Measurements from ENCODE around the gene NUP210.

Gene NUP210

DNA sequence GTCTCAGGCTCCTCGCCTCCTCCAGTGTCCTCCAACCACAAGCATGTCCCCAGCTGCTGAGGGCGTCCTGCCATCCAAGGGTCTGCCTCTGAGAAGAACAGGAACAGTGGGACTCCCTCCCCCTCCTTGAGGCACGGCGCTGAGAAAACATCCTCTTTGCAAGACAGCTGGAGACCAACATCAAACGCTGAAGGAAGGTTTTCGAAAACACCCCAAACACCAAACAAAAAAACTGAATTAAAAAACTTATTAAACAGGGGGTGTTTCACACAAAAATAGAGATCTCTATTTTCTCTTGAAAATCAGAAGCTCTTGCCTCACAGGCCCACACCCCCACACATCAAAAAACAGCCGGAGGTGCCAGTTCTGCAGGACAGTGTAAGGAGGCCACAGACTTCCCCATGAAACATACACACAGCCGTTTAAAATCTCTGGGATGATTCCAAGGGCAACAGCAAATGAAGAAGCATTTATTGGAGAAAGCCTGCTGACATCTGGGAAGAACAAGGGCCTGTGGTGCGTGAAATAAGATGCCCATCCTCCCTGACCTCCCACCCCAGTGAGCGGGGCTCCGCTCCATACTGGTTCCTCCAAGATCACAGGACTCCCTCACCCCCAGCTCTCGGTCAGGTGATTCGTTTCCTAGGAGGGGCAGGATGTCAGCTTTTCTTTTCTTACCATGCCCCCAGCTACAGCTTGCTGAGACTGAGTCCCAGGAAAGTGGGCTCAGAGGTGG is 71.3 kb downstream of the NUP210 start:
- DNase-seq (ENCODE audit: low read depth in 2 of 2): no peak

DNA sequence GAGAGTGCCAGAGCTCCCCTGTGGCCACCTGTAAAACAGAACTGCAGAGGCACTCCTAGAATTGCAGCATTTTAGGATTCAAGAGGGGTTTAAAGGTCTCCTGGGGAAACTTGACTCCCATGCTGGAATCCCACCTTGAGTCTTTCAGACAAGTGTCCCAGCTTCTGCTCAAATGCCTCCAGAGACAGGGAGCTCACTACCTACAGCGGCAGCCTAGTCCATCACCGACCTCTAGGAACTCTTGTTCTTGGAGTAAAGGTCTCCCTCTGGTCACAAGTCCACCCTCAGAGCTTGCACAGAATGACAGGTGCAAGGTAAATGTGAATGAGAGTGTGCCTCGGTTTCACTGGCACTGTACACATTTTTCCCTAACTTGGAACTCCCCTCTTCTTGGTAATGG is 72.0 kb downstream of the NUP210 start:
- DNase-seq (ENCODE audit: low read depth in 2 of 2): no peak

DNA sequence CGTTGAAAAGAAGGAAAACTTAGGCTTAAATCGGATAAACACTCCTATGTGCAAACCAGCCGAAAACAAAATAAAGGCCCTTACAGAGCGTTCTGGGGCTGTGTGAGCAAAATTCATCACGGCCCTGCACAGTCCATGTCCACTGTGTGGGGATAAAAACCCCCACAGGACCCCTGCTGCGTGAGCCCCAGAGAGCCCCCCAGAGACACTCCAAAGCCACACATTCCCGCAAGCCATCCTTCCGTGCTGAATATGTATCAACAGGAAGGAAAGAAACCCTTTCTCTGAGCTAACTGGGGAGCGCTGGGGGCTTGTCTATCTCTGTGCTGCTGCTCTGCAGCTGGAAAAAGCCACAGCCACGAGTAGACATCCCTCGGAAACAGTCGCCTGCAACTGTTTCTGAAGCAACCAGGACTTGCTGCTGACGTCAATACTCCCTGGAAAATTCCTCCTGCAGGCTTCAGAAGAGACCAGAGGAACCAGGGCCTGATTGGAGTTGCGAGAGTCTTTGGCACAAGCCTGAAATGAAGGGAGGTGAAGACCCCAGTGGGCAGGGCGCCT is 72.7 kb downstream of the NUP210 start:
- no peak for DNase-seq (ENCODE audit: low read depth in 2 of 2)

DNA sequence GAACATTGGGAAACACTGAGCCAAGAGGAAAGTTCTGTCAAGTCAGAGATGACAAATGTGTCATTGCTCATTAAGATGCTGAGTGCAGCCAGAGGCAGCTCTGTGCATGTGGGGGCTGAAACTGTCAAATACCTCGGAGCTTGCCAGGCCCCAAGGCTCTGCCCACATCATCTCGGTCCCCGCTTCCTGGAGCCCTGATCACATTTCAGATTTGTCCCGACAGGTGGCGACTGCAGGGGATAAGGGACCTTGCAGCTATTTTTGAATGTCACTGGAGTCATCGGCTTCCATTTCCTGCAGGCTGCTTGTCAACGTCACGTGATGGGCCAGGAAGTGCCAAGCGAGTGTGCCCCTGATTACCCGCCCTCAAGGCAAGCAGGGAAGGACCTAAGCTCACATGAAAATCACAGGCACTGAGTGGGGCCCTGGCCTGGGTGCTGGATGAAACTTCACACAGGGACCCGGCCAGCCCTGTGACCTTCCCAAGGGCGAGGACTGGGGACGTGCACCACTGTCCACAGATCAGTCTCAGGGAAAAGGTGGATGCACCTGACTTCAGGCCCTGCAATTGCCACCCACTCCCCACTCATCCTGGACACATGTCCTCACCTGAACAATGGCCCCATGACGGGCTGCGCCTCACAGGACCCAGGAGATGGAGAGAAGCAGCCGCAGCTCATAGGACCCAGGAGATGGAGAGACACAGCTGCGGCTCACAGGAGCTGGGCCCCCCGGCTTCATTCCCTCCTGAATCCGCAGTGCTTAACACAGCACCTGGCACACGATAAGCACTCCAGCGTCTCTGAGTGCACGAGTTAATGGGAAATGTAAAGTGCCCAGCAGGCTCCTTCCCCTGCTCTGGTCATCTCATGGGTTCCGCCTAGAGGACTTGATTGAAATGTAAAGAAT is 73.4 kb downstream of the NUP210 start:
- DNase-seq (ENCODE audit: low read depth in 2 of 2): peak; percentile 37 to 53

DNA sequence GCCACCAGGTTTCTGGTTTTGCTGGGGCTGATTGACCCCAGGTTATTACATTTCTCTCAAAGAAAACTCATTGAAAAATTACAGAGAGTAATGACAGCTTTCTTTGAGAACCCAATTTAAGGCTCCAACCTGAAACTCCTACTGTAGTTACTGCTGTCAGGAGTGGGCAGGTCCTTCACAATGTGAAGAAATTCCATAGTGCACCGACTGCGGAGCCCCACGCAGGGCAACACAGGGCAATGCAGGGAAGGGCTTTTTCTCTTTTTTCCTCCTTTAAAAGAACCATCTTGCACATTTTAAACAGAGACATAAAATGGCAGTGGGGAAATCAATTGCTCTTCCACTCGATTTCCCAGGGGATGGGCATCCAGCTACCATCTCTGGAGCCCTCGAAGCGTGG is 74.3 kb downstream of the NUP210 start:
- no peak for DNase-seq (ENCODE audit: low read depth in 2 of 2)

DNA sequence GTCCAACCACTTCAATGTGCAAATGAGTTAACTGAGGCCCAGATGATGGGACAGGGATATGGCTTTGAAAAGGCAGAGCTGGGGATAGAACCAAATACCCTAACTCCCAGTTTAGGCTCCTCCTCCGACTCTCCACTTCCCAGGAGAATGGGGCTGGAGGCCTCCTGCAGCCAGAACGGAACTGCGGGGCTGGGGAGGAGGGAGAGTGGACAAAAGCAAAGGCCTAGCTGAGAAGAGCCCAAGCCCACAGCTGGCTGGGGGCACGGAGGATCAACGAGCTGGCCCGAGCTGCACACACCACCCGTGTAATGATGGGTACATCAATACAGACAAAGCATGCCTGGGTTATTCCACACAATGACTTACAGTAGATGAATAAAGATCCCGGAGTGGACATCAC is 74.8 kb downstream of the NUP210 start:
- DNase-seq (ENCODE audit: low read depth in 2 of 2): no peak

DNA sequence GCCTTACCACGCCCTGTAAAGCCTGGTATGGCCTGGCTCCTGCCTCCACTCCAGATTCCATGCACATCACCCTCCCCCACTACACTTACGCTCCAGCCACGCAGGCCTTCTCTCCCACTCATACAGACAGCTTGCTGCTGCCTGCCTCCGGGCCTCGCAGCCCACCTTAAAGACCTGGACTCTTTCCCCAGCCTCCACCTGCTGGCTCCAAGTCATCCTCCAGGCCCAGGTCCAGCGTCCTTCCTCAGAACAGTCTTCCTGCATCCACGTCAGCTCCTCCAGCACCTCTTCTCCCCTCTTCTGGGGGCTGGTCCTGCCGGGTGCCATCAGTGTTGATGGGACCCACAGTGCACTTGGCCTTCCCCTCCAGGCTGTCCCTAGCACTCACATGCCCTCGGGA is 75.5 kb downstream of the NUP210 start:
- DNase-seq (ENCODE audit: low read depth in 2 of 2): no peak

DNA sequence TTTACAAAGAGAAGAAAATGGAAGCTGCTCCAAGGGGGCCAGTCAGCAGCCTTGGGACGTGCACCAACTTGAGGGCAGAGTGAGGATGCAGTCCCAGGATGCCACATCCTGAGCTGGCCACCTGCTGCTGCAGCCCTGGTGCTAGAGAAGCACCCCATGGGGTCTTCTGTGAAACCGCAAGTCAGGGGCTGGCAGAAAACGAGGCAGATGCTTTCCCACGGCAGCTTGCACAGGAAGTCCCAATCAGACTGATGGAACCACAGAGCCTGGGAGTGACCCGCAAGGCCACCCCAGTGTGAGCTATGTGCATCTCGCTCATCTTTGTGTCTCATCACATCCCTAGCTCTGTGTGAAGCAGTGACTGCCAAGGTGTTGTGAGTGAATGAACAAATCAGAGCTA is 76.5 kb downstream of the NUP210 start:
- DNase-seq (ENCODE audit: low read depth in 2 of 2): no peak

DNA sequence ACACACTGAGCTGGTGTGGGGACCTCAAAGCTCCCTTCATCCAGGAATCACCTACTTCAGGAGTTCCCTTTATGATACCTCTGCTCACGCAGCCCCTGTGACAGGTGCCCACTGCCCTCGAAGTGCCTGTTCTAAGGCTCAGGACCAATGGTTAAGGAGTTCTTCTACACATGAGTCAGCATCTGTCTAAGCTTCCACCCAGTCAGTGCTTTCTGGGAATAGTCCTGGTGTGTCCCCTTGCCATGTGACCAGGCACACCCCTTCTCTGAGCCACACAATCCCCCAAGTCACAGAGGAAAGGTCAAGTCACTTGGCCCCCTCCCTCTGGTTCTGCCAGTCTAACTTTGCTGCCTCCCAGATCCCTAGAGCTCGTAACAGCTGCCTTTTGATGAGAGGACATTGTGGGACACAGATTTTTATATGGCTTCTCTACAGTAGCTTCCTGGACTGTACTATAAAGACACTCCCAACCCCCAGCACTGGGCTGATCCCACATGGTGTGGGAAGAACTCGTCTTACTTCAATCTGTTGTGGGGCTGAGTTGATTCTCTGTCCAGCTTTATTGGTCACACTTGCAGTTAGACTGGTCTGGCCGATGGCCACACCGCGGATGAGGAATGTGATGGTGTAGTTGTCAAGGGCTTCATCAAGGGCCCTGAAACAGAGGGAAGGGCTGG is 78.8 kb downstream of the NUP210 start:
- DNase-seq (ENCODE audit: low read depth in 2 of 2): no peak

DNA sequence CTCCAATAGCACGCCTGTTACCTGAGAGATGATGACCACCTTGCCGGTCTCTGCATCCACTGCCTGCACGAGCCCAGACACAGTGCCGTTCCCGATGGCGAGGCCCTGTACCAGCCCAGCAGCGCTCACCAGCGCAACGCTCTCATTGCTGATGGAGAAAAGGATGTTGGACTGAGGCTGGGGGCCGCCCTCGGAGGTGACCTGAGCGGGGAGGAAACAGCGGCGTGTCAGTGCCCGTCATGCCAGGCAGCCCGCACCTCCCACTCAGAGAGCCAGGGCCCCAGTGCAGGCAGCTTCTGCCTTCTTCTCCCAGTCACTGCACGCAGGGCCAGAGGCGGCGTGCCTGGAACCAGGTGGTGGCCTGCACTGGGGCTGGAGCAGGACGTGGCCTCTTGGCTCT is 80.3 kb downstream of the NUP210 start:
- no peak for DNase-seq (ENCODE audit: low read depth in 2 of 2)

DNA sequence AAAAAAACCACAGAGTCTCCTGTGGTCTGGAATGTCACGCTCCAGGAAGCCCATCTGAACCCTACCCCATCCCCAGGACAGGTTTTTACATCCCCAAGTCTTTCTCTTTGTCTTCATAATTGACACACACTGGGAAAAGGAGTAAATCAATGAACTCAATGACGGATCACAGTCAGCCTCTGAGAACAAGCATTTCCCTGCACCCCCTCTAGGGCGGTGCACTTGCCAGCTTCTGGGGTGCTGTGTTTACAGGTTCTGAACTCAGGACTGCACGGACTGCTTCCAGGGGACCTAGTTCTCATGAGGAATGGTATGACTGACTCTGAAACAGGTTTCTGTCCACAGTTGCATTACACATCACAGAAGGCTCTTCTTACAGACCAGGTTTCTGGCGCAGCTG is 81.1 kb downstream of the NUP210 start:
- no peak for DNase-seq (ENCODE audit: low read depth in 2 of 2)

DNA sequence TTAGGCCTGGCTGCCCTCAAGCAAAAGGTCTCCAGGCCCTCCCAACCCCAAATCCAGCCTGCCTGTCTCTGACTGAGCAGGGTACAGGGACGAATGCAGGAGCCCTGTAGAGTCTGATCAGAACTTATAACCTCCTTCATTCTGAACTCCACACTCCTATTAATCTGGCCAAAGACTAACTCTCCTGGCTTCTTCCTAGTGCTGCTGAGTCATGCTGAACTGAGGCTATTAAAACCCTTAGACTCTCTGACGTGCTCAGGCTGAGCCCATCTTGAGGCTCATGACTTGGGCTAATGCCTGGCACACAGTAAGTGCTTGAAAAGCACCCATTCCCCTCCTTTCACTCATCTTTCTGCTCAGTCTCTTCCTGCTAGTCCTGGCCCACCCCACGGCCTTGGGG is 81.9 kb downstream of the NUP210 start:
- DNase-seq (ENCODE audit: low read depth in 2 of 2): no peak

DNA sequence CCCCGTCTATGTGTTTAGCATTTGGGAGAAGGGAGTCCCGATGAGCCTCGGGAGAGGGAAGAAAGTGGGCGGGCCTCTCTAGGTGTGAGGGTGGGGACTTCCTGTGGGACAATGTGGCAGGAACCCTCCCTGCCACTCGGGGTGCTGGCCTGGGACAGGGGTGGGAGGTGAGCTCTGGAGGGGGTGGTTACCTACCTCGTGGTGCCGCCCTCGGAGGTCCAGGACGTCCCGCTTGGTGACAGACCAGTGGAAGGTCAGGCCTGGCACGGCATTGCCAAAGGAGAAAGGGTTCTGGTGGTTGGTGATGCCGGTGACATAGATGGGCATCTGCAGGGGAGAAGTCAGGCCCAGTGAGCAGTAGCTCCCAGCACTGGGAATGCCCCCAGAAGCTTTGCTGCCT is 83.5 kb downstream of the NUP210 start:
- no peak for DNase-seq (ENCODE audit: low read depth in 2 of 2)

DNA sequence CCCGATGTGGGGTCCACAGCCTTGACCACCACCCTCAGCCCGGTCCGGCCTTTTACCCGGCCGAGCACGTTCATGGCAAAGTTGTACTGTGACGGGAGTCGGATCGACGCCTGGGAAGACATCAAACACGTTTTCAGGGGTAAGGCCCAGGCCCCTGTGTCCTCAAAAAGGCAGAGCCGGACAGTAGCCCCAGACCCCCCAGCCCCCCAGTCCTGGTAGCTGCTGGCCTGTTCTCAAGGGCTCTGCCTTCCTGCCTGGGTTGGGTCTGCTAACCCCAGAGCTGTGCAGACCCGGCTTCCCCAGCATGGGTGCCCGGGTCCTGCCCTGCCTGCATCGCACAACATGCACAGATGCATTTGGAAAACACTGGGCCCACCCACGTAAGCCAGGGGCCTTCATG is 84.6 kb downstream of the NUP210 start:
- no peak for DNase-seq (ENCODE audit: low read depth in 2 of 2)

DNA sequence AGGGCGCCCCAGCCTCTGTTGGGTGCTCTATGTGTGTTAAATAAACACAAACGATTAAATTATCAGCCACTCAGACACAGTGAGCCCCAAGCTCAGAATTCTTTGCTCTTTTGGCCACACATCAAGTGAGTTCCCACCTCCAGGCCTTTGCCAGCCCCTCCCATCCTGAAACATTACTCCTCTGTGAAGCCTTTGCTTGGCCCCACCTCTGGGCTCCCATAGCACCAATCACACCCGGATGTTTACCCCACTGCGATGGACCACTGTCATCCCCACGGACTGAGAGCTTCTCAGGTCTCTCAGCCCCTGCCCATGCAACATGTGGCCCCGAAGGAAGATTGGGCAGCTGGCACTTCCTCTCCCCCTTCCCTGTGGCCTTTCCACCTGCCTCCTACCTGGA is 85.1 kb downstream of the NUP210 start:
- DNase-seq (ENCODE audit: low read depth in 2 of 2): no peak

DNA sequence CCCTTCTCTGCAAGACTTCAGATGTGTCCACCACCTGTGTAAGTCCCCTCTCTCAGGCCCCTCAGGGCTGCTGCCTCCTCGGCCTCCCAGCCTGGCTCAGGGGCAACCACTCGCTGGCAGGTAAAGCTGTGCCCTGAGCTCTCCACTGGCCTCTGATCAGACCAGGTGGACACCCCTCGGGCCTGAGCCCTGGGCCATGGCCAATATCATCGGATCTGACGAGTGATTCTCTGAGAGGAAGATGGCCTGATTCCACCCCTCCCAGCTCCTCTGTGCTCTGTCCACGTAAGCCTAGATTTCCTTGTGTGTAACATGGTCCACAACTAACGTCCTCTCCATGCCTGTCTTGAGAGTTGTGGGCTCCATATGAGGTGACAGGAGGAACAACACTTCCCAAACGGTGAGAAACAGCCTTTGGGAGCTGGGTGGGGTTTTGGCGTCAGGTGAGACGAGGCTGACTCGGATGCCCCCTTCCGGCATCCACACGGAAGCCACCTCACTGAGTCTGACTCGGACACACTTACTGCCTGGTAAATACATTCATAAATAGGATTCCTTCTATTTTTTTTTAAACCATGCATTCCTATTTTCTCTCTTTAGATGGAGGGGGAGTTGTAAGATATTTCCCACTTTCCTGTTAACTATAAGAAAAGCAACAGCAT is 86.8 kb downstream of the NUP210 start:
- DNase-seq (ENCODE audit: low read depth in 2 of 2): no peak

DNA sequence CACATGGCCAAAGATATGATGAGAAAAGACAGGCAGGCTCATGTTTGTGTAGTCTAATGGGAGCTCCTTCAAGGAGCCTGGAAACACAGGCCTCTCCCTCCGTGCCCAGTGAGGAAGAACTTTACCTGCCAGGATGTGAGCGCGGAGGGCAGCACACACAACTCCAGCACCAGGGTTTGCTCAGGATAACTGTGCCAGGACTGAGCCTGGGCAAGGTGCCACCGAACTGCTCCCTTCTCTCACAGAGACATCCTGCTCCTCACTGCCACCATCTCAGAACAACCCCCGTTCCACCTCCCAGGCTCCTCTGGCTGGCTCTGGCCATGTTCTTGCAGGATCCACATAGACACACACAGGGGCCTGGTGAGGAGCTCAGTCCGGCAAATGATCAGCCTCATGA is 87.4 kb downstream of the NUP210 start:
- DNase-seq (ENCODE audit: low read depth in 2 of 2): no peak

DNA sequence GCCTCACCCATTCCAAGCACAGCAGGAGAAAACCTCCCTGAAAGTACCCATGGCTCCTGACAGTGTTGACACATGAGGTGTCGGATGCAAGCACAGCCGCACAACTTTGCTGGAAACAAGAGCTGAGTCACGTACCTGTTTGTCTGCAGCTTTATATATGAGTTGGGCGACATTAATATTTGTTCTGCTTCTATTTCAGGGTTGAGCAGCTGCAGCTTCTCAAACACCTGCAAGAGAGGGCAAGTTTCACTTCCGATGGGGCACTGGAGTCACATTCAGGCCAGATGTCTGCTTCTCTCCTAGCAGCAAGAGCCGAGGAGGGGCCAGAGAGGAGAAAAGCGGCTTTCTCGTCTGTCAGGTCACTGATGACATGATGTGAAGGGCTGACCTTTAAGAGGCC is 88.0 kb downstream of the NUP210 start:
- DNase-seq (ENCODE audit: low read depth in 2 of 2): no peak

DNA sequence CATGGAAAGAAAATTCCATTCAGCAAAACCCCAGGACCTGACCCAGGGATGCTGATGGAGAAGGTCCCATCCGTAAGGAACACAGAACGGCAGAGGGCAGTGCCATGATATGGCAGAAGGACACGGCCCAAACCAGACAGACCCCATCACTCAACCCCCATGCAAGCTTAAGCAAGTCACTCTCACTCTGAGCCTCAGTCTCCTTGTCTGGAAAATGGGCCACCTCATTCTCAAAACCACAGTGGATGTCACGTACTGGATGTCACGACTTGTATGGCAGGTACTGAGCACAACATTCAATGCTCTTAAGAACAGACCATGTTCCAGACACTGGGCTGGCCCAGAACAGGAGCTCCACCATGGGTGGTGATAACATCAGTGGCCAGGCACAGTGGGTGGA is 90.4 kb downstream of the NUP210 start:
- no peak for DNase-seq (ENCODE audit: low read depth in 2 of 2)

DNA sequence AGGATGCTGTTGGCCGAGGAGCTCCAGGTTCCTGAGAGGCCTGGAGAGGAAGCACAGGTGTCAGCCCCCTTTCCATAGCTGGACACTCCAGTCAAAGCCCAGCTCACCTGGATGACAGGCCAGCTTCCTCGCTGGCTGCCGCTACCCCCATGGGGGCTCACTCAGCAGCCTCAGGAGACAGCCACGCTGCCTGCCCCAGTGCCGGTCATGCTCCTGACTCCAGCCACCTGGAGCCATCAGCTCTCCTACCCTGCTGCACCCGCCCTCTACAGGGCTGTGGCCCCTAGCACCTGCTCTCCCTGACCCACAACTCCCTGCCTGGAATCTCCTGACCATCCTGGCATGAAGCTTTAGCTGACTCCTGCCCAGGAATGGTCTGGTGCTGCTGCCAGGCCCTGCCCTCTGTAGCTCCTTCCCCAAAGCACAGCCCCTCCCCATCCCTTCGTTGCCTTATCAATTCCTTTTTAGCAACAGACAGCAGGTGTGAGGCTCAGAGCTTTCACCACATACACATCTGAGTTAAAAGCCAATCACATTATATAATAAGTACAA is 94.2 kb downstream of the NUP210 start:
- DNase-seq (ENCODE audit: low read depth in 2 of 2): no peak

DNA sequence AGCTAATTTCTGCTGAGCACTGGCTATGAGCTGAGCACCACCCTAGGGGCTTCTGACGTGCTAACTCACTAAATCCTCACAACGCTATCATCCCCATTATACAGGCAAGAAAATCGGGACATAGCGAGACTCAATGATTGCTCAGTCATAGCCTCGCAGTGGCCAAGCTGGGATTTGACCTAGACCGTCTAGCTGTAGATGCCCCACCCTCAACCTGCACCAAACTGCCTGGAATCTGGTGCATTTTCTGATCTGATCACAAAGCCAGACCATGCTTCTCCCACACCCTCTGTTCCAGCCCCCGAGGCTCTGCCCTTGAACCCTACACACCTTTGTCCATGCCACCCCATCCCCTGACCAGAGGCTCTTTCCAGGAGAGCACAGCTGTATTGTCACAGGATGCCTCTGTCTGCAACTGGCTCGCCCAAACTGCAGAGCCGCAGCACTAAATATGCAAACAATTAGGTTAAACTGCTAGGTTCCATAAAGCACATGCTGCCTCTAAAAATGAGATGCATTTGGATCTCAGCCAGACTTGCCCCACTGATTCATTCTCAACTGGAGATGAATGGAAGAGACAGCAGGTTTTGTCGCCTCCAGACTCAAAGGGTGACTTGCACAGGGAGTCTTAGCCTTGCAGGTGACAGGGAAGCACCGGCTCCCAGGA is 95.2 kb downstream of the NUP210 start:
- no peak for DNase-seq (ENCODE audit: low read depth in 2 of 2)

Data from stimulated activated CD4-positive, alpha-beta T cell treated with anti-CD3 and anti-CD28 coated beads, Interleukin-1b, Interleukin-23, amount 100 ng/mL, for 4 hours (primary cell).